Measurements from ENCODE around the gene CAMKK1.

The CAMKK1 gene

GRCh38 chr17:3925684-3926485 is 33.0 kb upstream of the CAMKK1 start:
- Histone ChIP-seq H3K27ac (peak overlapping the region; percentile 49 to 74), H3K36me3 (peaks cover 0 to 24% (median 5%) of the 10 kb centered on the region in 3 donors), H3K9me3 (no peaks in the 10 kb centered on the region), H3K4me1 (peaks cover 0 to 62% (median 44%) of the 10 kb centered on the region in 4 donors), H3K4me3 (no peak overlapping the region), H3K27me3 (no peaks in the 10 kb centered on the region)
- DNase-seq = no peak
- intact Hi-C loops (cut with DNase I; ENCODE audit: low total_unique reads) = no loop called here
- no peak for TF ChIP-seq CTCF (IDR thresholded peaks at IDR 0.05)

DNA sequence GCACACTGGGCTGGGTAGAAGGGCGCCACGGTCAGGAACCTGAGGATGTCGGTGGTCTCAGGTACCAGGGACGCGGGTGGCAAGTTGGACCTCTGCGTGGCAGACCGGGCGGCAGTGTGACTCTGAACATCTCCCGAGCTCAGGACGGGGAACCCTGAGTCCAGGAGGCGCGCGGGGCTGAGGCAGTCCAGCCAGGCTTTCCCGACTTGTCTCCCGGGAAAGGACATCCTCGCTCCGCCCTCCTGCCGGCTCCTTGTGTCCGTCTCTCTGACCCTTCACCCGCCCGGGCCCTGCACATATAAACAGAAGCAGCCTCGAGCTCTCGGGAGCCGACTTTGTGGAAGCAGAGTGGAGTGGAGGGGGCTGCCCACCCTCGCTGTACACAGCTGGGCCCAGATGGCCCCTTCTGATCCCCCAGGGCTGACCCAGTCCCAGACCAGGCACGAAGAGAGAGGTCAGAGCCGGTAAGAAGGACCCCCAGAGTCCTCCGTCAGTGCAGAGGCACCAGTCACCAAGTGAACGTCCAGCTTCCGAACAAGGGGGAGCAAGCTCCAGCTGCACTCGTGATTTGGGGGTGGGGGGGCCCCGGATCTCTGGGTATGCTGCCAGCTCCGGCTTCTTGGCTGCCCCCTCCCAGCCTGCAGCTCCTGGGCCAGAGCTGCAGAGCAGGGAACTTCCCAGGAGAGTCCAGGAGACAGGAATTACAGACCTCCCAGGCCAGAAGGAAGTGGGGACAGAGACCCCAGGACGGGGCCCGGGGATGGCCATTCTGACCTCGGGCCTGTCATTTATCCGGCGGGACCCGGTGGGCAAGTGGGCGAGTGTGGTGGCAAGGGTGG is 31.9 kb upstream of the CAMKK1 start:
- Histone ChIP-seq H3K36me3 (peaks cover 0 to 16% (median 5%) of the 10 kb centered on the region in 3 donors), H3K4me3 (no peak overlapping the region), H3K4me1 (peaks cover 0 to 71% (median 48%) of the 10 kb centered on the region in 4 donors), H3K27me3 (no peaks in the 10 kb centered on the region), H3K27ac (peak overlapping the region; percentile 49 to 74), H3K9me3 (no peaks in the 10 kb centered on the region)
- DNase-seq = no peak
- no peak for TF ChIP-seq CTCF (IDR thresholded peaks at IDR 0.05)
- intact Hi-C loops (cut with DNase I; ENCODE audit: low total_unique reads) = no loop called here

DNA sequence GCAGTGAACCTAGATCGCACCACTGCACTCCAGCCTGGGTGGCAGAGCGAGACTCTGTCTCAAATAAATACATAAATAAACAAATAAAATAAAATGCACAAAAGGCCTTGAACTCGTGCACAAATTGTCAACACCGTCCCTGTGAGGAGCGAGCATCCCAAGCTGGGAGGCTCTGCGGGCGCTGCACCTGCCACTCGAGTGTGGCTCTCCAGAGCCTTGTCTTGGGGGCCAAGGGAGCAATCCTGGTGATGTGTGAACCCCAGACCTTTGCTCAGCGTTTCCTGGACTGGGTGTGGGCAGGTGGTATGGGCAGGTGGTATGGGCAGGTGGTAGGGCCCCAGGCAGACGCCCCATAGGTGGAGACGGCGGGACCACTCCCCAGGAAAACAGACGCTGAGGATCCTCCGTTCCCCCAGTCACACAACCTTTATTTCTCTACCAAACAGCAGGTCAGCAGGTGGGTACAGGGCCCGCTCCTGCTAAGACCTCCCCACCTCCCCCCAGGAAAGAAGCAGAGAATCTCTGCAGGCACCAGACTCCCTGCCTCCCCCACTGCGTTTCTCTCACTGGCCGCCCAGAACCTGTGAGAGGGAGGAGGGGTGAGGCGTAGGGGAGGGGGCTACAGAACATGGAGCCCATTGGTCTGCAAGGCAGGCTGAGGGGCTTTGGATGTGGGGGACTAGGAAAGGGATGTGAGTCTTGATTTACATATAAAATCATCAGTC is 30.8 kb upstream of the CAMKK1 start:
- no peak for TF ChIP-seq CTCF (IDR thresholded peaks at IDR 0.05)
- H3K36me3 ChIP-seq = peaks cover 0 to 12% (median 5%) of the 10 kb centered on the region in 3 donors
- H3K4me3 ChIP-seq = no peak overlapping the region
- H3K27ac ChIP-seq = peak overlapping the region; percentile 79 to 84
- no peak for DNase-seq
- intact Hi-C loops (cut with DNase I; ENCODE audit: low total_unique reads) = no loop called here
- H3K27me3 ChIP-seq = no peaks in the 10 kb centered on the region
- peaks cover 3 to 79% (median 58%) of the 10 kb centered on the region in 4 donors for H3K4me1 ChIP-seq
- no peaks in the 10 kb centered on the region for H3K9me3 ChIP-seq

- Histone ChIP-seq H3K27ac (peak overlapping the region; percentile 79 to 84), H3K9me3 (no peaks in the 10 kb centered on the region), H3K36me3 (peaks cover 0 to 12% (median 0%) of the 10 kb centered on the region in 3 donors), H3K4me1 (peaks cover 3 to 77% (median 55%) of the 10 kb centered on the region in 4 donors), H3K27me3 (no peaks in the 10 kb centered on the region), H3K4me3 (no peak overlapping the region)
- intact Hi-C loops (cut with DNase I; ENCODE audit: low total_unique reads) = no loop called here
- no peak for DNase-seq
- no peak for TF ChIP-seq CTCF (IDR thresholded peaks at IDR 0.05)
Observed at GRCh38 chr17:3922765-3923164, 29.9 kb upstream of the CAMKK1 start.

All from tibial artery (tissue), 4 donors.